ENCODE results near the gene PGM2L1. TPM values are rescaled to one million over a fixed set of nuclear protein-coding genes. Genes with fewer than 3 reads are reported as not detected.

Gene PGM2L1
- total RNA-seq (1 to 10 TPM; 1.4 to 3.1 (median 1.8) TPM), polyA plus RNA-seq (1 to 10 TPM in 1 of 2 donors, under 1 TPM in 1; 0.57 to 2.3 TPM)
- long read RNA-seq, donor 1, full-length matches to known transcripts, result 7 of 8 reads
- long read RNA-seq, donor 1, partial matches to known transcripts, result 1 of 8 reads
- long read RNA-seq, donor 1, other reads (novel, unspliced or antisense), result 0 of 8 reads
- long read RNA-seq, donor 2, full-length matches to known transcripts, result 10 of 10 reads
- long read RNA-seq, donor 2, partial matches to known transcripts, result 0 of 10 reads
- long read RNA-seq, donor 2, other reads (novel, unspliced or antisense), result 0 of 10 reads
- long read RNA-seq, donor 3, full-length matches to known transcripts, result 11 of 11 reads
- long read RNA-seq, donor 3, partial matches to known transcripts, result 0 of 11 reads
- long read RNA-seq, donor 3, other reads (novel, unspliced or antisense), result 0 of 11 reads

DNA sequence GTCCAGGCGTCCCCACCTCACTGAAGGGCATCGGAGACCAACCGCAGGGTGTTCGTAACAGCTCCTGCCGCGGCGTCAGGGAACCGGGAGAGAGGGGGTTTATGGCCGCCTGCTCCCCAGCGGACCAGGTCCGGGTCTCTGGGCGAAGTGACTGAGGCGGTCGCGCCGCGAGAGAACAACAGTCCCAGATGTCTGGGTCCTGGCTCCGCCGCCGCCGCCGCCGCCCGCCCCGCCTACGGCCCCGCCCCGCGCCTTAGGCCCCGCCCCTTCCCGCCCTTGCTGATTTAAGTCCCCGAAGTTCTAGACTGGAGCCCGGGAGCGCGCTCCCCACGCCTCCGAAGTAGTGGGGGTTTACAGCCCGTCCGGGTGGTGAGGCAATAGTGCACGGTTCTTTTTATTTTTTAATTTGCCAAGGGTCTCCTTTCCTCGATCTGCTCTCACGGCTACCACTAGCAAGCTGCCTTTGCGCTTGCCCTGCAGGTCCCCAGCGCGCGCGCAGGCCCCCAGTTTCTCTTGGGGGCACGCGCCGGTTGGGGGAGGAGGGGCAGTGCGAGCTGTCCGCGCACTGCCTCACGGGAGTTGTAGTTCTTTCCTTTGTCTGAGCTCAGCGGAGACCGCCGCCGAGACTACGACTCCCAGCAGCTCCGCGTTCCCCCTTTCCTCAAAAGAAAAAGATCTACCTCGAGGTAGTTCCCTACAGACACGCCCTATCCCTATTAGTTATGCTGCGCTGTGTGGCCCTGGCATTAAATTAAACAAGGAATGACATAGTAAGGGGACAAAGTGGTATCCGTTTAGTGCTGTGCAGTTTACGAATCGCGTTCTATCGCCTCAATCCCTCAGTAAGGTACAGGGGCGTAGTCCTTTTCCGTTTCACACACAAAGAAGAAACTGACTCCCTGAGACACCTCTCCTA is at the start of gene PGM2L1:
TSS of gene PGM2L1 (minus strand) at position 190 of the 916 bp plus-strand sequence. CDS start 272 bp downstream, outside the sequence.
- 0 to 1% (median 0%) methylated on average over 37 to 71 of the region's 71 CpGs for WGBS, 4 donors
- intact Hi-C loops (cut with DNase I), result loop anchor here in 3 of 10 donors (2.0 to 5.0 kb wide), 3 partner anchors 50 to 94 kb away; partner anchors contain the start of gene LIPT2 (in 2 of the 3)
- peak; percentile 99 for ATAC-seq

DNA sequence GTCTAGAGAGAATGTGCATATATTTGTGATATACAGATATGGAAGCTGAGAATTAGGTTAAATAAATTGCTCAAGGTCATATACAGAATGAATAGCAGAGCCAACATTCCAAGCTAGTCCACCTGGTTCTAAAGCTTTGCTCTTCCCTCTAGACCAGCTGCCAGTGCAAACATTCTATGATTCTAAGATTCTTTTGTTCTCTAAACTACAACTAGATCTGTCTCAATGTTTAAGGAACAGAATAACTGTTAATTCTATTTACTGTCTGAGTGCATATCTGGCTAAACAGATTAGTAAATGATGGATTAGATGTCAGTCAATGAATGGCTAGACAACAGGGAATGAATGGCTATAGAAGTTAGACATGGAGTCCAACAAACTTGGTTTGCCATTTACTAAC is 49.5 kb upstream of the PGM2L1 start:
- Histone ChIP-seq H3K4me3 (no peak overlapping the region), H3K36me3 (no peaks in the 10 kb centered on the region), H3K9me3 (no peaks in the 10 kb centered on the region), H3K4me1 (peaks cover 0 to 17% (median 0%) of the 10 kb centered on the region in 12 donors), H3K27ac (no peak overlapping the region), H3K27me3 (peaks cover 0 to 5% (median 0%) of the 10 kb centered on the region in 9 donors)
- intact Hi-C loops (cut with DNase I), result loop anchor here (2.0 to 10.0 kb wide), 10 partner anchors 49 to 485 kb away; partner anchors contain the start of gene PGM2L1 (in 1 of the 10)
- no peak for DNase-seq
- TF ChIP-seq, protein P1, sequence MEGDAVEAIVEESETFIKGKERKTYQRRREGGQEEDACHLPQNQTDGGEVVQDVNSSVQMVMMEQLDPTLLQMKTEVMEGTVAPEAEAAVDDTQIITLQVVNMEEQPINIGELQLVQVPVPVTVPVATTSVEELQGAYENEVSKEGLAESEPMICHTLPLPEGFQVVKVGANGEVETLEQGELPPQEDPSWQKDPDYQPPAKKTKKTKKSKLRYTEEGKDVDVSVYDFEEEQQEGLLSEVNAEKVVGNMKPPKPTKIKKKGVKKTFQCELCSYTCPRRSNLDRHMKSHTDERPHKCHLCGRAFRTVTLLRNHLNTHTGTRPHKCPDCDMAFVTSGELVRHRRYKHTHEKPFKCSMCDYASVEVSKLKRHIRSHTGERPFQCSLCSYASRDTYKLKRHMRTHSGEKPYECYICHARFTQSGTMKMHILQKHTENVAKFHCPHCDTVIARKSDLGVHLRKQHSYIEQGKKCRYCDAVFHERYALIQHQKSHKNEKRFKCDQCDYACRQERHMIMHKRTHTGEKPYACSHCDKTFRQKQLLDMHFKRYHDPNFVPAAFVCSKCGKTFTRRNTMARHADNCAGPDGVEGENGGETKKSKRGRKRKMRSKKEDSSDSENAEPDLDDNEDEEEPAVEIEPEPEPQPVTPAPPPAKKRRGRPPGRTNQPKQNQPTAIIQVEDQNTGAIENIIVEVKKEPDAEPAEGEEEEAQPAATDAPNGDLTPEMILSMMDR (IDR thresholded peaks at IDR 0.05), result no peak
- no peak for TF ChIP-seq POLR2A (IDR thresholded peaks at IDR 0.05)
- ATAC-seq, result no peak

More for the DNA sequence above, at the start of gene PGM2L1:
- DNase-seq, result peak; percentile 94 to 96 (median 96)
- Histone ChIP-seq H3K27ac (peak within 1 kb of the TSS in 11 of 12 donors; percentile 69 to 94 (median 85)), H3K4me3 (peak within 1 kb of the TSS; percentile 69 to 94 (median 81)), H3K27me3 (no peaks in the 10 kb centered on the region), H3K9me3 (no peaks in the 10 kb centered on the region), H3K4me1 (peaks cover 0 to 9% (median 5%) of the 10 kb centered on the region in 12 donors), H3K36me3 (no peaks in the 10 kb centered on the region)
- TF ChIP-seq POLR2A (IDR thresholded peaks at IDR 0.05), result peak in 1 of 2 donors; percentile 54
- TF ChIP-seq, protein P1 (IDR thresholded peaks at IDR 0.05), result no peak

DNA sequence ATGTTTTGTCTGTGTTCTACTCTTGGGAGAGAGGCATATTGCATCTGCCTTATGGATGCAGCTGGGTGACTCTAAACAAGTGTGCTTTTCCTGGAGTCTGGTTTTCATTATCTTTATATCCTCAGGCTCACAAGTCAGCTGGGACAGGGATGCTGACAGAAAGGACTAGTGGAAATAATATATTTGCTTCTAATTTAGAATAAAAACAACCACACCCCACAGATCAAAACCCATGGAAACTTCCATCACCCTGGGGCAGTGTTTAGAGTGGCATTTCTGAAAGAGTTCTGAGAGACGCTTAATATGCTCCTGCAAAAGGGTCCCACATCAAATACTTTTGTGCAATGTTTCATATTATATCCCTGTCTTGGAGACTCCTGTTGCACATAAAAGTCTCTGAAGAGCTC is 48.3 kb upstream of the PGM2L1 start:
- 83 to 87% (median 86%) methylated on average over 1 of the region's 1 CpG for WGBS, 4 donors
- H3K27me3 ChIP-seq, result no peaks in the 10 kb centered on the region
- DNase-seq, result no peak
- intact Hi-C loops (cut with DNase I), result loop anchor here in 5 of 10 donors (5.0 to 10.0 kb wide), 4 partner anchors 59 to 484 kb away; no protein-coding TSS in a partner anchor
- H3K4me3 ChIP-seq, result no peak overlapping the region
- no peak for TF ChIP-seq POLR2A (IDR thresholded peaks at IDR 0.05)
- TF ChIP-seq, protein P1 (IDR thresholded peaks at IDR 0.05), result no peak
- no peak overlapping the region for H3K27ac ChIP-seq
- ATAC-seq, result no peak
- peaks cover 0 to 20% (median 0%) of the 10 kb centered on the region in 12 donors for H3K4me1 ChIP-seq
- H3K9me3 ChIP-seq, result no peaks in the 10 kb centered on the region
- no peaks in the 10 kb centered on the region for H3K36me3 ChIP-seq
